ENCODE results near the gene ADA.

DNA sequence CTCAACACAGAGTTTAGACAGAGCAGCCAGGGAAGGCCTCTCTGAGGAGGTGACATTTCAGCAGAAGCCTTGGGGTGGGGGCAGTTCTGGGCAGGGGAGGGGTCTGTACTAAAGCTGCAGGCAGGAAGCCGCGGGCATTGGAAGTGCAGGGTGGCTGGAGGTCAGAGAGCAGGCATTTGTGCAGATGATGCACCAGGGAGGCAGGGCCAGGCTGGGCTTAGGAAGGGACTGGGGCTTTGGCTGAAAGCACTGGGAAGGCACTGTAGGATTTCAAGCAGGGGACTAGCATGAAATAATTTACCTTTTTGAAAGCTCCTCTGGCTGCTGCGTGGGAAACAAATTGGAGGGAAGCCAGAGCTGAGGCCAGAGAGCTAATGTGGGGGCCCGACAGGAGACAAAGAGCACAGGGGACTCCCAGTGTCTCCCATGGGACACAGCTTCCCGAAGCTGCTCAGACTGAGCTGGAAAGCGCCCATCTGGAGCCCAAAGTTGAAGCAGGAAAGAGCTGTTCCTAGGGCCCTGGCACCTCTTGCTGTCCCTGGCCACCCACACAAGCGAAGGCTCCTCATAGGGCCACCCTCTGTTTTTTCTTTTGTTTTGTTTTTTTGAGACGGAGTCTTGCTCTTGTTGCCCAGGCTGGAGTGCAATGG lies 19.3 kb downstream of the ADA start:
- TF ChIP-seq REST (IDR thresholded peaks at IDR 0.05; ENCODE audit: insufficient read depth in 1 of 2, low read depth in 2 of 2, low read length in 2 of 2) = no peak
- TF ChIP-seq TAF1 (IDR thresholded peaks at IDR 0.05; ENCODE audit: borderline replicate concordance, insufficient read depth, low read length) = no peak
- no peak for TF ChIP-seq POLR2AphosphoS5 (IDR thresholded peaks at IDR 0.05; ENCODE audit: low read depth, low read length)

All from PFSK-1 (cell line).